ENCODE results near the gene LSG1.
"Not testable (repeated sequence)": the region's sequence is repeated elsewhere in the genome, so short reads cannot be mapped to it uniquely, and the experiment has no call there.

Gene LSG1

GRCh38 chr3:194617143-194617671 lies 54.8 kb downstream of the LSG1 start:
- no peak for DNase-seq (ENCODE audit: low spot score)

- no peak for DNase-seq (ENCODE audit: low spot score)
Observed at GRCh38 chr3:194615226-194615625, 56.8 kb downstream of the LSG1 start.

- no peak for DNase-seq (ENCODE audit: low spot score)
Observed at GRCh38 chr3:194612221-194612620, 59.8 kb downstream of the LSG1 start.

GRCh38 chr3:194610689-194611088 lies 61.3 kb downstream of the LSG1 start:
- DNase-seq (ENCODE audit: low spot score): no peak

GRCh38 chr3:194609601-194610000 lies 62.4 kb downstream of the LSG1 start:
- DNase-seq (ENCODE audit: low spot score): no peak

- DNase-seq (ENCODE audit: low spot score): no peak
Observed at GRCh38 chr3:194608981-194609380, 63.0 kb downstream of the LSG1 start.

GRCh38 chr3:194607592-194608389 lies 64.2 kb downstream of the LSG1 start:
- DNase-seq (ENCODE audit: low spot score): no peak

- no peak for DNase-seq (ENCODE audit: low spot score)
Observed at GRCh38 chr3:194606941-194607340, 65.0 kb downstream of the LSG1 start.

GRCh38 chr3:194606163-194606562 lies 65.8 kb downstream of the LSG1 start:
- no peak for DNase-seq (ENCODE audit: low spot score)

GRCh38 chr3:194605314-194605713 lies 66.7 kb downstream of the LSG1 start:
- DNase-seq (ENCODE audit: low spot score): not testable (repeated sequence)

- no peak for DNase-seq (ENCODE audit: low spot score)
Observed at GRCh38 chr3:194604837-194605236, 67.2 kb downstream of the LSG1 start.

GRCh38 chr3:194604126-194604525 lies 67.9 kb downstream of the LSG1 start:
- DNase-seq (ENCODE audit: low spot score): no peak

- DNase-seq (ENCODE audit: low spot score): no peak
Observed at GRCh38 chr3:194602669-194603171, 69.3 kb downstream of the LSG1 start.

- DNase-seq (ENCODE audit: low spot score): no peak
Observed at GRCh38 chr3:194598771-194599557, 73.0 kb downstream of the LSG1 start.

- no peak for DNase-seq (ENCODE audit: low spot score)
Observed at GRCh38 chr3:194596906-194597305, 75.1 kb downstream of the LSG1 start.

GRCh38 chr3:194592798-194593752 lies 78.9 kb downstream of the LSG1 start:
- DNase-seq (ENCODE audit: low spot score): no peak
